GM21619 (cell line): ENCODE results near the gene TSPAN31.
A peak's percentile ranks its signal among the peaks of the same experiment; 100 is the strongest.
"Not testable (repeated sequence)": the region's sequence is repeated elsewhere in the genome, so short reads cannot be mapped to it uniquely, and the experiment has no call there.

ENCODE experiments used
- ATAC-seq: cut with Tn5 transposase; IDR thresholded peaks from one replicate; pipeline ENCODE4 v1.9.1; 2021; ENCODE audit not compliant: unreplicated experiment

The TSPAN31 gene

DNA sequence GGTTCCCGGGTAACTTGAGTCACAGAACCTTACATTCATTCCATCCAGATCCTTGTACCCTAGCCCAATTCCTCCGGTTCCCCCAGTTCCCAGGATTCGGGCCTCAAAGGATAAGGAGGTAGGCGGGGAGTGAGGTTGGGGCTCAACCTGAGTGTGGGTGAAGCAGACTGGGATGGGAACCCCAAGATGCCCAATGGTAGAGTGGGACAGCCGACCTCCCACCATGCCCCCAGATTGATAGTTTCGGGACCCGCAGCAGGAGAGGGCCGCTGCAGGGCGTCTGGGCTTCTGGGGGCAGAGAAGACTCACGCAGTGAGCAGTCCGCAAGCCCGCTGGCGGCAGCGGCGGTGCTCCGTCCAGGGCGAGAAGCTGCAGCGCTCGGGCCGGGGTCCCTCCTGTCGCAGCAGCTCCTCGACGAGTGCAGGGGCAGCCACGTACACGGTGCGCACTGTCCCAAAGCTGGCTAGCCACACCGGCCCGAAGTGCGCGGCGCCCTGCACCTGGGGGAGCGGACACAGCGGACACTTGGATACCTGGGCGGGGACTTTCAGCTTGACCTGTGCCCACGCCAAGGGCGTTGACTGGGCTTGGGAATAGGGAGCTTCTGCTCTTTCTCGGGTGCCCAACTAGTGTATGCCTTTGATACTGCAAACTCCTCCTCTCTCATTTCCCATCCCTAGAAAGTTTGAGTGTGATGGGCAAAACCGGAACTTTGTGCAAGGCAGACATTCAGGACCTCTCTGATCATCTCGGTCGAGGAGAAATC, 21.0 kb downstream of the TSPAN31 start:
- ATAC-seq, result no peak

DNA sequence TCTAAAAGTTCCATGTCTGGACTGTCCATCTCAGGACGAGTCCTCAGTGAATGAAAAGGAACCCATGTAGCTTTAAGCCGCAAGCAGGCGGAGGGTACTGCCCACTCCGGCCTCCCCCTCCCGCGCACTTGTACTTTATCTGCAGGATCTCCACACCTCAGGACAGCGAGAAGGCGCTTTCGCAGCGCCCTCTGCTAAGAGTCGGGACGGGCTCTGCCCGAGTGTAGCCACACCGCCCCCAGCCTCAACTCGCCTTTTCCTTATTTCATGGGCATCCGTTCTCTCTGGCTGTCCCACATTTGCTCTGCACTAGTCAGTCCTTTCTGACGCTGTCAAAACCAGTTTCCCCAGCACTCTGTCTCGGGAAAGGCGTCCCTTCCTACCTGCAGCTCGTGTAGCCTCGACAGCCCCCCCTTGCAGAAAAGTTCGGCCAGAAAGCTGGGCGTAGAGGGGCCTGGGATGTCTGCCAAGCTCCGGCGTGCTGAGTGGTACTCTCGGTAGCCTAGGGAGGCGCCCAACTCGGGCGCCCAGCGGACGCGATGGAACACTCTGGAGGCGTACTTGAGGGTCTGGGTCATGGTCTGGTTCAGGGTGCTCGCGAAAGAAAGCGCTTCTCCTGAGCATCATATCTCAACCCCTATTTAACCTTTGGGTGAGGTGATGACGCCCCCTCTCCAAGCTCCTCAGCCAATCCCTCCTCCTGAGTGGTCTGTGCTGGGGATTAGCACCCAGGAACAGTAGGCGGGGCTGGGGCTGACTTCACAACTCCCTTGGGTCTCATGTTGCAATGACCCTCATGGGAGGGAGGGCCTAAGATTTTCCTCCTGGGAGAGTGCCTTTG, 21.8 kb downstream of the TSPAN31 start, which contains the start of gene CYP27B1:
TSS of gene CYP27B1 (minus strand) at position 615 of the 841 bp plus-strand sequence. CDS start at position 578, 37 bp downstream.
- ATAC-seq, result no peak

DNA sequence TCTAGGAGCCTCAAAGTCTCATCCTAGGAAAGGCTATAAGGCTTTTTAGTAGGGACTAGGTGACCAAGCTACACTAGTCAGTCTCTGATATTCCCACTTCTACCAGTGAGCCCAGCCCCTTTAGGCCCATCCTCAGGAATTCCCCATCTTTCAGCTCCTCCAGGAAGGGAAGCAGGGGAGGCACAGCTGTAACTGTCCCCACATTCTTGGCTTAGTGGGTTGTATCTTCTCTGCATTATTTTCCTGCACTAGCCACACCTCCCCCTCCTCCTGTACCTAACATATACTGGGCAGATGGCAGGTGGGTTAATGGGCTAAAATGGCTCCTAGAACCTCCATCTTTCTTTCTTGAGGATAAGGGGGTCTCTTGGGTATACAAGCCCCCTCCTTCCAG, 22.5 kb downstream of the TSPAN31 start:
- ATAC-seq, result no peak

DNA sequence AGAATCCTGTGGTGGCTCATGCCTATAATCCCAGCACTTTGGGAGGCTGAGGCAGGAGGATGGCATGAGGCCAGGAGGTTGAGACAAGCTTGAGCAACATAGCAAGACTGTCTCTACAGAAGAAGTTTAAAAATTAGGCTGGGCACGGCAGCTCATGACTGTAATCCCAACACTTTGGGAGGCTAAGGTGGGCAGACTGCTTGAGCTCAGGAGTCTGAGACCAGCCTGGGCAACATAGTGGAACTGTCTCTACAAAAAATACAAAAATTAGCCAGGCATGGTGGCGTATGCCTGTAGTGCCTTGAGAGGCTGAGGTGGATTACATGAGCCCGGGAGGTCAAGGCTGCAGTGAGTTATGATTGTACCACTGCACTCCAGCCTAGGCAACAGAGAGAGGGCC, 23.0 kb downstream of the TSPAN31 start:
- no peak for ATAC-seq

DNA sequence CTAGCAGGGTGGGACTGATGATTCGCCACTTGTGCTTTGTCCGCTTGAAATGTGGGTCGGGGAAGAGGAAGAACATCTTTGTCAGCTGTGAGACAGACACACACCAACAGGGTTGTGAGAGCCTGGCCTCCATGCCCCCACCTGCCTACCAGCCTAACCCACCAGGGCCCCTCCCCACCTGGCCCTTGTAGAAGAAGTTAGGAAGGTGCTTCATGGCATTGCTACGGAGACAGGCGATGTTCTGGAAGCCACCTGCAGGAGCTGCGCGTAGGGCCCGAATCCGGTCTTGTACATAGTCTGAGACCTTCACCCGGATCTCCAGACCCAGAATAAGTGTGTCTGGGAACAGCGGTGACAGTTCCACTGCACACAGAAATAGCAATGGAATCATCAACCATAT, 24.8 kb downstream of the TSPAN31 start:
- no peak for ATAC-seq

DNA sequence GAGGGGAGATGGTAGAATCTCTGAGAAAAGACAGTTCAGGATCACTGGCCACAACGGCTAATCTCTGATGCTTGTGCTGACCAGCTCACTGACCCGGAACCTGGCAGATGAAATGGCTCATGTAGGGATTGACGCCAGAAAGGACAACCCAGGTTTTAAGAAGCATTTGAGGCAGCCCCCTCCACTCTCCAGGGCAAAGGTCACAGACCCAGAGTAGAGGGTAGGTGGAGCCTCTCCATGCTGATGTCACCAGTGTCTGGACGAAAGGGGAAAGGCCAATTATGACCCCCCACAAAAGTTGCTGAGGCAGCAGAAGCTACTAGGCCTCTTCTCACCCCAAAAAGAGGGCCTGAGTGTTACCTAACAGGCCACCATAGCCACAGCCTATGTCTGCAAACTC, 25.9 kb downstream of the TSPAN31 start:
- no peak for ATAC-seq

DNA sequence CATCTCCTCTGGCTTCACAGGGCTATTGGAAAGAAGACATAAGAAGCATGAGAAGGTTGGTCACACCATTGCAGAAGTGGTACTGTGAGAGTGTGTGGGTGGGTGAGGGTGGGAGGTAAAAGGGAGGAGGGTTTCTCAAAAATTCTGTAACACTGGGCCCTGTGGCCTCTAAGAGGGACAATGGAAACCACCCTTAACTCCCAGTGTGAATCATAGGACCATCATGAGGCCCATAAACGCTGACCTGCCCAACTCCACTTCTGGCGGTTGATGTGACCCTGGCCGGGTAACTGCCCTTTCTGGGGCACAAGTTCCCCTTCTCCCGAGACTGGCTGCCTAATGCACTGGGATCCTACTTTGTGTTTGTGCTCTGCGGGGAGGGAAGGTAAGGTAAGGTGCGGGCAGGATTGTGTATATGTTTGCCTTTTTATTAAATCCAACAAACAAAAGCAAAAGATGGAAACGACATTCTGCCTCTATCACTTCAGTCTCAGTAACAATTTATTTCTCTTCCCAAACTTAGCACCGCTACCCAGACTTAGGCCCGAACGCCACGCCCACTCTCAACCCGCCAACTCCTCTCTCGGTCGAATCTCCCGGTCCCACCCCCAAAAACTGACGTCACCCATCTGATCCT, 26.5 kb downstream of the TSPAN31 start:
- ATAC-seq, result peak; percentile 71

DNA sequence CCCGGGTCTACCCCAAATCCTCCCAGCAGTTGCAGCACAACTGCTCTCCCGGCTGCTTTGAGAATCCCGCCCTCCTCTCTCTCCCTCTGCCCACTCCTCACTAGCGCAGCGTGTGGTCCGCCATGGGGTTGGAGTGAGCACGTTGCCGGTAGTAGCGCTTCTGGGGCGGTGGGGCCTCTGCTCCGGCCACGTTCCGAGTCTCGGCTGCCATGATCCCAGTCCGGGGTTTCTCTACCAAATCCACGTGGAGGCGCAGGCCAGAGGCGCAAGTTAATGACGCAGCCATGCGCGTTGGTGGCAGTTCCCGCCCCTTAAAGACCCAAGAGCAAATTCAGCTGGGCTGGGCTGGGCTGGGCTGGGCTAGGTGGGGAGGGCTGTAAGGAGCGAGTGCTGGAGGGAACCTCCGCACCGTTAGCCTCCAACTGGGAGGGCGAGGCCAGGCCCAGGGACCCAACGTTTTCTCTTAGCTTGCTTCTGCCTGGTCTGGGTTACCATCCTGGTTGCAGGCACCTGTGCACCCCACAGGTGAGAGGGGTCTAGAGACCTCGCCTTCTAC, 27.1 kb downstream of the TSPAN31 start, which contains the start of gene METTL1:
TSS of gene METTL1 (minus strand) at position 233 of the 556 bp plus-strand sequence. CDS start at position 211, 22 bp downstream.
- ATAC-seq, result peak; percentile 76

DNA sequence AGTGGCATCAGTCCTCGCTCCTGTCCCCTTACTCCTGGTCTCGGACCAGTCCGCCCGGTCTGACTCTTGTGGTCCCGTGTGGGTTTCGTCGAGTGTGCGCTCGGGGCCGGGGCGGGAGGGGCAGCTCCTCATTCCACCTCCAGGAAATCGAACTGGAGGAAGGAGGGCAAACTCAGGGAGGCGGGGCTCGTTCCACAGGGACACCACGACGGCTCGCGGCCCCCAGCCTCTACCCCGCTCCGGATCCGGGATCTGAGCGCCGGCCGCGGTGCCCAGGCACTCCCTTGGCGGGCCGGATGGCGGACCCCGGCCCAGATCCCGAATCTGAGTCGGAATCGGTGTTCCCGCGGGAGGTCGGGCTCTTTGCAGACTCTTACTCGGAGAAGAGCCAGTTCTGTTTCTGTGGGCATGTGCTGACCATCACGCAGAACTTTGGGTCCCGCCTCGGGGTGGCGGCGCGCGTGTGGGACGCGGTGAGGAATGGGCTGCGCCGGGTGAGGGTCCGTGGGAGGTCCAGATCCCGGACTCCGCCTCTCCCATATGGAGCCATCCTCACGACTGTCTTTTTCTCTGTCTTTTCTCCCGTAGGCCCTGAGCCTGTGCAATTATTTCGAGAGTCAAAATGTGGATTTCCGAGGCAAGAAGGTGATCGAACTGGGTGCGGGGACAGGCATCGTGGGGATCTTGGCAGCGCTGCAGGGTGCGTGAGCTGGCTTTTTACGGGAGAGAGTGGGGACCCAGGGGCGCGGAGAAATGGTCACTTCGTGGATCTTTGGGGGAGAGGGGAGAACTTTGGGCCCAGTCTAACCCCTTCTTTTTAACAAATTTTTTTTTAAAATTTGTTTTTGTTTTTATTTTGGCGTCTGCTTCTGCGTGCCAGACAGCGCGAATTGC, 27.8 kb downstream of the TSPAN31 start, which contains the start of gene EEF1AKMT3:
TSS of gene EEF1AKMT3 (plus strand) at position 186 of the 894 bp plus-strand sequence. CDS start at position 297, 111 bp downstream.
- ATAC-seq, result peak; percentile 7

DNA sequence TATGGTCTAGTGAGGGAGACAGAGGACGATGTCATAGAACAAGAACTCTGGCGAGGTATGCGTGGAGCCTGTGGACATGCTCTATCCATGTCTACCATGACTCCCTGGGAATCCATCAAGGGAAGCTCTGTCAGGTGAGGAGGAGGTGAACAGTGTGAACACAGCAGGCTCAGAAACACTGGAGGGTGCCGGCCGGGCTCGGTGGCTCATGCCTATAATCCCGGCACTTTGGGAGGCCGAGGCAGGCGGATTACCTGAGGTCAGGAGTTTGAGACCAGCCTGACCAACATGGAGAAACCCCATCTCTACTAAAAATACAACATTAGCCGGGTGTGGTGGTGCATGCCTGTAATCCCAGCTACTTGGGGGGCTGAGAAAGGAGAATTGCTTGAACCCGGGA, 29.8 kb downstream of the TSPAN31 start:
- not testable (repeated sequence) for ATAC-seq

DNA sequence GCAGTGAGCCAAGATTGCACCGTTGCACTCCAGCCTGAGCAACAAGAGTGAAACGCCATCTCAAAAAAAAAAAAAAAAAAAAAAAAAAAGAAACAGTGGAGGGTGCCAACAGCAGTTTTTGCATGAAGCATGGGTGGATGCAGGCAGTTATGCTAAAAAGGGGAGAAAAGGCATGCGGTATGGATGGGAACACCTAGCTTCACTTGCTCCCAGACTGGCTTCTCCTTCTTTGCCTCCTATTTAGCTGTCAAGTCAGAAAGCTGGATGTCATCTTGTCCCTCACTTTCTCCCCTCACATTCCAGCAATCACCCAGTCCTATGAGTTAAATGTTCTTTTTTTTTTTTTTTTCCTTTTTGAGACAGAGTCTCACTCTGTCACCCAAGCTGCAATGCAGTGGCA, 30.2 kb downstream of the TSPAN31 start:
- ATAC-seq, result no peak

DNA sequence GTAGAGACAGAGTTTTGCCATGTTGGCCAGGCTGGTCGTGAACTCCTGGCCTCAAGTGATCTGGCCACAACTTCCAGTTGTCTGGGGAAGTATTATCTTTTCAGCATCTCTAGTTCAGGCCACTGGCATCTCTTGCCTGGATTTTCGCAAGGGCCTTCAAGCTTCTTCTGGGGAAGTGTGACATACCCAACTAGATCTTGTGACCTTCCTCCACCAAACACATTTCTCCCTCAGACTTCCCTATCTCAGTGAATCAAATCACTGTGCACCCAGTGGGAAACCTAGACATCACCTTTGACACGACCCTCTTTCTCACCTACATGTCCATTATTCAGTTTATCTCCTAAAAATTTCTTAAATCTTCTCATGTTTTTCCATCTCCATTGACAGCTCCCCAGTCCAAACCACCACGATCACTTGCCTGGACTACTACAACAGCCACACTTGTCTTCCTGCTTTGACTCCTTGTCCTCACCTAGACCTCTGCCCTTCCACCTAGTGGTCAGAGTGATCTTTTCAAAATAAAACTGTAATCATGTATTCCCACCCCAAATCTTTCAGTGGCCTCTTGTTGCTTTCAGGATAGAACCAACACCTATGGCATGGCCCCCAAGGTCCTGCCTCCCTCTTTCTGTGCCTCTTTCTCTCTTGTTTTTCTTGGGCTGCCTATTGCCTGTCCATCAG, 30.9 kb downstream of the TSPAN31 start:
- no peak for ATAC-seq

DNA sequence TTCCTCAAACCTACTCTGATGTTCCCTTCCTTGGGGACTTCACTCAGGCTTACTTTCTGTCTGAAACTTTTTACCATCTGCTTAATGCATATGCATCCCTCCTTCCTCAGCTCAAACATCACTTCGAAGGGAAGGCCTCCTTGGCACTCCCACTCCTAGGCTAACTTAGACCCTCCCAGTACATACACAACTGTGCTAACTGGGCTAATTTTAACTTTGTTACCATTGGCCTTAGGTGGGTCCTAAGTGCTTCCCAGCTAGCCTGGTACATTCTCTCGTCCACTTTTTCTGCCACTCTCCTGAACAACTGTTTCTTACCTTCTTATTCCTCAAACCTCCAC, 31.4 kb downstream of the TSPAN31 start:
- ATAC-seq, result no peak

DNA sequence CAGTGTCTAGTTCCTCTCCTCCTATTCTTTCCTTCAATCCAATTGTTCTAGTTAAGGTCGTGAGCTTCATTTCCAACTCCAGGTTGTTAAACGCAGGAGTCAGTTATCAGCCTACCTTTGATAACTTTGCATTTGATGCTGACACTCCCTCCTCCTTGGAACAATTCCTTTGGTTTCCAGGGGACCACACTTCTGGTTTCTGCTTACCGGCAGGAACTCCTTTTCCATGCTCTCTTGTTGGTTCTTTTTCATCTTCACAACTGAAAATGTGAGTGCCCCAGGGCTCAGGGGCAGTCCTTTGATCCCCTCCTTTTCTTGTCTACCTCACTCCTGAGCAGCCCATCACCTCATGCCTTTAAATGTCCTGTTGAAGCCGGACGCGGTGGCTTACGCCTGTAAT, 32.5 kb downstream of the TSPAN31 start:
- ATAC-seq, result no peak

DNA sequence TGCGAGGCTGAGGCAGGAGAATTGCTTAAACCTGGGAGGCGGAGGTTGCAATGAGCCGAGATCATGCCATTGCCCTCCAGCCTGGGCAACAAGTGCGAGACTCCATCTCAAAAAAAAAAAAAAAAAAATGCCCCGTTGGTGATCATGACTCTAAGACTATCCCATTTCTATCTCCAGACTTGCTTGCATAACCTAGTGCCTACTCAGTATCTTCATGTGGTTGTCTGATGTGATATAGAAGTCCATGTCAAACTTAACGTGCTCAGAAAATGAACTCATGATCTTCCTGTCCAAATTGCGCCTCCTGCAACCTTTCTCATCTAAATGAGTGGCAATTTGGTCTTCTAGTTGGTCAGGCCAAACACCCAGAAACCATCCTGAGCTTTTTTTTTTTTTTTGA, 33.1 kb downstream of the TSPAN31 start:
- ATAC-seq, result no peak

DNA sequence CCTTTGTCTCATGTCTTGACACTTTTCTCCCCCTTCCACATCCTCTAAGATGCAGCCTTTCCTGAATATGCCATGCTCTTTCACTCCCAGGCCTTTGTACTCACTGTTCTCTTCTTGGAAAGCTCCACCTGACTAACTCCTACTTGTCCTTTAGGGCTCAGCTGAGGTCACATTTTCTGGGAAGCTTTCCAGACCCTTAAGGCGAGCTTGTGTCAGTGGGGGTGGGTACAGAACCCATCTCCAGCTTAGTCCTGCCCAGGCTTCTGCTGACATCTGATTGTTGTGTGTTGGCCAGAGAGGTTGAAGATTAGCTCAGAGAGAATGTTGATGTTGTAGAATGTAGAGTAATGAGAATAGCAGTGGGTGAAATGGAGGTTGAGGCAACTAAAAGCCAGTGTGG, 34.9 kb downstream of the TSPAN31 start:
- ATAC-seq, result no peak

DNA sequence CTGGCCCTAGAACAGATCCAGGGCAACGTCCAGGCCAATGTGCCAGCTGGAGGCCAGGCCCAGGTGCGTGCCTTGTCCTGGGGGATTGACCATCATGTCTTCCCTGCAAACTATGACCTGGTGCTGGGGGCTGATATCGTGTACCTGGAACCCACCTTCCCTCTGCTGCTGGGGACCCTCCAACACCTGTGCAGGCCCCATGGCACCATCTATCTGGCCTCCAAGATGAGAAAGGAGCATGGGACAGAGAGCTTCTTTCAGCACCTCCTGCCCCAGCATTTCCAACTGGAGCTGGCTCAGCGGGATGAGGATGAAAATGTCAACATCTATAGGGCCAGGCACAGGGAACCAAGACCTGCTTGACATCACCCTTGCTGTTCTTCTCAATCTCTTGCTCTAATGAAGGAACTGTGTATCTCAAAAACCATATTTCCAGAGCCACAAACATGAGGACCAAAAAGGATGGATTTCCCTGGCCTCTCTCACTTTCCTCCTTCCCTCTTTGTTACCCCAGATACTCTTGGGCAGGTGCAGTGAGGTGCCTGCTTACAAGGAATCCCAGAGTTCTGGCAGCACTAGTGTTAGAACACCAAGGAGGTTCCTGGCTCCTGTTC, 35.6 kb downstream of the TSPAN31 start:
- ATAC-seq, result no peak

DNA sequence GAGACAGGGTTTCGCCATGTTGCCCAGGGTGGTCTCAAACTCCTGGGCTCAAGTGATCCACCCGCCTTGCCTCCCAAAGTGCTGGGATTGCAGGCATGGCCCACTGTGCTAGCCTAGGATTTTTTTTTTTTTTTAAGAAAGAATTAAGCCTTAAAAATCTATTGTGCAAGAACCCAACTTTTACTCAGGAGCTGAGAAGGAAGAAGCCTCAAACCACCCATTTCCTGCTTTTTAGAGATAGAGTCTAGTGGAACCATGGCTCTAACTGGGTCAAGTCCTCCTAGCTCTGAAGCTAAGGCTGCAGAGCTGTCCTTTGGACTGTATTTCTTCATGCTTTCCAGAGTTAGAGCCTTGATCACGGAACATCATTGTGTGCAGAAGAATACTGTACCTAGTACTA, 36.4 kb downstream of the TSPAN31 start:
- ATAC-seq, result no peak

DNA sequence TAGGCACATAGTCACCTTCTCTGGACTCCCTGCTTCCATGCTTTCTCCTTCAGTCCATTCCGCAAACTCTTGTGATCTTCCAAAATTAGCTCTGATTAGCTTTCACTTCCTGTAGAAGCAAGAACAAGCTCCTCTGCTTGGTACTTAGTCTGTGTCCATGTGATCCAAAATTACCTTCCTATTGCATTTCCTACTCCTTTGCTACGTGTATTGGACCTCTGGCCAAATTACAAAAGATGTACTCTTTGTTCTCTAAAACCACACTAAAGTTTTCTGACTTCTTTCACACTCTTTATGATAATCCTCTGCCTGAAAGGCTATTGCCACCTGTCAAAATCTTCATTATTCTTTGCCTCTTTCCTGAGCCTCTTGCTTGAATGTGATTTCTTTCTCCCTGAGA, 37.0 kb downstream of the TSPAN31 start:
- no peak for ATAC-seq
